HepG2 (cell line): Measurements from ENCODE around the gene SFTA2. TPM values are rescaled to one million over a fixed set of nuclear protein-coding genes. Genes with fewer than 3 reads are reported as not detected.
A peak's percentile ranks its signal among the peaks of the same experiment; 100 is the strongest.

ENCODE experiments used
- ARNTL ChIP-seq: sonication (generic); formaldehyde crosslinking; IDR thresholded peaks from 2 replicates; pipeline ENCODE4 v1.4.0; 2020; ENCODE audit warnings: mild to moderate bottlenecking, missing genetic modification reagents
- FOXK1 ChIP-seq: sonication (generic); formaldehyde crosslinking; IDR thresholded peaks from 2 replicates; pipeline ENCODE4 v1.4.0; 2020; ENCODE audit warnings: low read depth, missing genetic modification reagents, borderline replicate concordance
- MAFF ChIP-seq: IDR thresholded peaks from 2 replicates; pipeline ENCODE4 v1.6.1; 2011; ENCODE audit warnings: low read depth, low read length, improper control_type of control experiment
- MBD4 ChIP-seq: IDR thresholded peaks from 2 replicates; pipeline ENCODE4 v1.6.1; 2012; ENCODE audit warnings: low read length, inconsistent platforms, borderline replicate concordance
- NFKBIZ ChIP-seq: IDR thresholded peaks from 2 replicates; pipeline ENCODE4 v1.6.1; 2018; ENCODE audit warnings: missing genetic modification reagents, missing compliant biosample characterization
- NFYB ChIP-seq: sonication (generic); formaldehyde crosslinking; IDR thresholded peaks from 2 replicates; pipeline ENCODE4 v1.4.0; 2020; ENCODE audit warnings: missing genetic modification reagents
- NKX3-1 ChIP-seq: sonication (generic); formaldehyde crosslinking; IDR thresholded peaks from 2 replicates; pipeline ENCODE4 v1.5.0; 2020; ENCODE audit warnings: missing genetic modification reagents
- NPAS2 ChIP-seq: sonication (generic); formaldehyde crosslinking; IDR thresholded peaks from 2 replicates; pipeline ENCODE4 v1.8.0; 2022; ENCODE audit warnings: mild to moderate bottlenecking, missing genetic modification reagents, borderline replicate concordance
- RCOR2 ChIP-seq: IDR thresholded peaks from 2 replicates; pipeline ENCODE4 v1.6.1; 2016; ENCODE audit warnings: missing biosample characterization, missing genetic modification reagents
- RFXAP ChIP-seq: sonication (generic); formaldehyde crosslinking; IDR thresholded peaks from 2 replicates; pipeline ENCODE4 v1.4.0; 2020; ENCODE audit warnings: missing genetic modification reagents, borderline replicate concordance
- SRSF9 ChIP-seq: fragments of 200-400 bp; formaldehyde crosslinking; IDR thresholded peaks from 2 replicates; pipeline ENCODE4 v1.6.1; 2018; ENCODE audit warnings: borderline replicate concordance, mild to moderate bottlenecking, low read depth, low read length; ENCODE audit not compliant: insufficient read depth, poor library complexity, severe bottlenecking
- ZBTB2 ChIP-seq: sonication (generic); formaldehyde crosslinking; IDR thresholded peaks from 2 replicates; pipeline ENCODE4 v1.8.0; 2022; ENCODE audit warnings: low read depth, missing genetic modification reagents
- ZNF407 ChIP-seq: sonication (generic); formaldehyde crosslinking; IDR thresholded peaks from one replicate; pipeline ENCODE4 v1.5.1; 2020; ENCODE audit warnings: mild to moderate bottlenecking, missing genetic modification reagents; ENCODE audit errors: not compliant biosample characterization
- ZNF597 ChIP-seq: sonication (generic); formaldehyde crosslinking; IDR thresholded peaks from 2 replicates; pipeline ENCODE4 v1.5.0; 2020; ENCODE audit warnings: missing genetic modification reagents
- ZNF800 ChIP-seq: sonication (generic); formaldehyde crosslinking; IDR thresholded peaks from 2 replicates; pipeline ENCODE4 v1.4.0; 2020; ENCODE audit warnings: missing genetic modification reagents
- polyA plus RNA-seq, 8 experiments: library from polyadenylated mRNA; depleted of rRNA in 3 of 8; stranded (reverse) in 7 of 8; unstranded in 1 of 8; fragments of >200 nt; fragmentation: Illumina TruSeq in 4 of 8; extraction: Trizol in 4 of 8; gene quantifications; 2 replicates each; pipeline versions ENCODE4 v1.2.1 to v1.2.3, GENCODE V29; 2011 to 2016; ENCODE audit warnings: low read depth in 4 of 8, missing spikeins in 1 of 8, mixed read lengths in 1 of 8; ENCODE audit not compliant: insufficient read depth in 1 of 8
- total RNA-seq, 5 experiments: library from RNA; depleted of rRNA; stranded (reverse); fragments of >200 nt; fragmentation: Illumina TruSeq; extraction: Trizol; gene quantifications; 2 replicates each; pipeline ENCODE4 v1.2.3, GENCODE V29; 2016; ENCODE audit warnings: low read depth in 1 of 5

Gene SFTA2
- total and polyA plus RNA-seq, 2 of the 13 experiments (the other 11 are each of a cell fraction or from before 2014, with no cell fraction given): not detected

- no peak for TF ChIP-seq ZBTB2 (CRISPR knock-in tag)
- TF ChIP-seq SRSF9: no peak
- no peak for TF ChIP-seq NFYB
- no peak for TF ChIP-seq ZNF597 (CRISPR knock-in tag)
- no peak for TF ChIP-seq MBD4
- TF ChIP-seq RCOR2 (CRISPR knock-in tag): no peak; the same call in 1 of the 2 replicates
- peak; percentile 48; the same call in 1 of the 2 replicates for TF ChIP-seq FOXK1 (CRISPR knock-in tag)
- TF ChIP-seq RFXAP (CRISPR knock-in tag): 0 out of 2 replicates have a peak, but pooled peaks have one; percentile 38
- peak; percentile 10; the same call in 1 of the 2 replicates for TF ChIP-seq ARNTL (CRISPR knock-in tag)
- TF ChIP-seq NPAS2 (CRISPR knock-in tag): no peak
- no peak for TF ChIP-seq MAFF
- no peak for TF ChIP-seq NKX3-1 (CRISPR knock-in tag)
- peak; percentile 21; the same call in 1 of the 2 replicates for TF ChIP-seq NFKBIZ
- TF ChIP-seq ZNF407 (CRISPR knock-in tag): peak; percentile 40
- 0 out of 2 replicates have a peak, but pooled peaks have one; percentile 22 for TF ChIP-seq ZNF800 (CRISPR knock-in tag)
Measured at GRCh38 chr6:30885999-30886896, 45.7 kb downstream of the SFTA2 start (continued).
